GM23248 (cell line): ENCODE data around the gene FBXO10.

Experiments
- EZH2 ChIP-seq: fragments of 200-600 bp; sonication (generic); IDR thresholded peaks from 2 replicates; pipeline ENCODE4 v1.6.1; 2018; ENCODE audit warnings: antibody characterized with exemption, mild to moderate bottlenecking; ENCODE audit not compliant: insufficient read depth, poor library complexity, severe bottlenecking
- EZH2phosphoT487 ChIP-seq: fragments of 200-600 bp; sonication (generic); IDR thresholded peaks from 2 replicates; pipeline ENCODE4 v1.6.1; 2018; ENCODE audit warnings: antibody characterized with exemption, moderate library complexity, mild to moderate bottlenecking, low read depth; ENCODE audit not compliant: insufficient read depth

DNA sequence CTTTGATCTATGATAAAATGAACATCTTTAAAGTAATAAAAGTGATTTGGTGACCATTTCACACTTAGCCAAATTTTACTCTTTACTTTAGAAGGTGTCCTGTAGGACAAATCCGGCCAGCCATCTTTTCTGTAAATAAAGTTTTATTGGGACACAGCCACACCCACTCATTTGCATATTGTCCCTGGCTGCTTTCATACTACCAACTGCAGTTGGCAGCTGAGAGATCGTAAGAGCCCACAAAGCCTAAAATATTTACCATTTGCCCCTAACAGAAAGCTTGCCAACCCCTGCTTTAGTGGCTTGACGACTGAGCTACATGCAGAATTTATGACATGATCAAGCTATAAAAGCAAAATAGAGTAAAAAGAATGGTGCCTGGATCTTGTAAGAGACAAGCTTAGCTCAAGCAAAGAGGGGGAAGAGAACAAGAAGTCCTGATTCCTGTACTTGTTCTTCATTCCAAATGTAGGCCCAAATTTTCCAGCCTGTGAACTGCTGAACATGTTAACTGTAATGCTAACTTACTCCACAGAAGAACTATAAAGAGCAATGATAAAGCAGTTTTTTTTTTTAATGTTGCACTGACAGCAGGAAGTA is 7.4 kb upstream of the FBXO10 start:
- TF ChIP-seq EZH2phosphoT487 (no peak), EZH2 (no peak)
